A549 (cell line): ENCODE results near the gene RNF112. TPM values are rescaled to one million over a fixed set of nuclear protein-coding genes. Genes with fewer than 3 reads are reported as not detected.

Experiments used
- ATAC-seq, 2 experiments: fragments of 200-7000 bp in 1 of 2; fragments of >200 bp in 1 of 2; cut with Nextera tagmentation in 1 of 2; cut with Tn5 transposase in 1 of 2; 3 replicates each; pipeline versions ENCODE4 v1.8.0 to v1.9.1; 2018 to 2020; ENCODE audit warnings: mild to moderate bottlenecking in 1 of 2, moderate library complexity in 1 of 2
- CTCF ChIA-PET: fragments of 300-600 bp; sonication (Branson Sonifier 250); formaldehyde crosslinking; extraction: SDS; loops from one replicate; lab custom pipeline; 2021; ENCODE audit warnings: antibody characterized with exemption, inconsistent platforms; lab: Yijun Ruan, JAX
- POLR2A ChIA-PET: fragments of 350-600 bp; formaldehyde crosslinking; extraction: SDS; loops from one replicate; lab custom pipeline; 2021; ENCODE audit warnings: antibody characterized with exemption, inconsistent platforms; lab: Yijun Ruan, JAX
- DNase-seq, 2 experiments: peaks; one replicate each; pipeline versions ENCODE4 v3.0.0 to v3.0.0-alpha.2; 2011 to 2016; ENCODE audit warnings: low read depth in 1 of 2, low spot score in 1 of 2
- FAIRE-seq: peaks from 2 replicates; lab custom pipeline; 2011; peaks lifted over from hg19 to GRCh38; lab: Jason Lieb, UNC
- H3K27ac ChIP-seq, 2 experiments: fragments of >200 bp; sonication (Bioruptor Twin); formaldehyde crosslinking; 3 replicates each; pipeline ENCODE4 v1.5.1; 2016 to 2017
- H3K4me1 ChIP-seq: fragments of >200 bp; sonication (Bioruptor Twin); formaldehyde crosslinking; 3 replicates; pipeline ENCODE4 v1.6.1; 2016
- H3K4me2 ChIP-seq: fragments of >200 bp; sonication (Bioruptor Twin); formaldehyde crosslinking; 3 replicates; pipeline ENCODE4 v1.6.1; 2016
- H3K4me3 ChIP-seq: fragments of >200 bp; sonication (Bioruptor Twin); formaldehyde crosslinking; 3 replicates; pipeline ENCODE4 v1.5.1; 2016
- H3K9me3 ChIP-seq: fragments of >200 bp; sonication (Bioruptor Twin); formaldehyde crosslinking; 3 replicates; pipeline ENCODE4 v1.6.1; 2016
- CBX8 ChIP-seq: fragments of 200-600 bp; sonication (generic); IDR thresholded peaks from 2 replicates; pipeline ENCODE4 v1.6.1; 2016
- CHD2 ChIP-seq: fragments of 150-350 bp; IDR thresholded peaks from 2 replicates; pipeline ENCODE4 v1.6.1; 2014; ENCODE audit warnings: low read length; ENCODE audit not compliant: partially characterized antibody
- CHD4 ChIP-seq: fragments of 200-600 bp; sonication (generic); IDR thresholded peaks from 2 replicates; pipeline ENCODE4 v1.6.1; 2016; ENCODE audit warnings: antibody characterized with exemption, mild to moderate bottlenecking, borderline replicate concordance
- CTCF ChIP-seq: fragments of >200 bp; sonication (Bioruptor Twin); formaldehyde crosslinking; IDR thresholded peaks from 3 replicates; pipeline ENCODE4 v1.5.1; 2016
- ELK1 ChIP-seq: fragments of 150-350 bp; IDR thresholded peaks from 2 replicates; pipeline ENCODE4 v1.6.1; 2014; ENCODE audit warnings: low read depth, mild to moderate bottlenecking, low read length
- FOSB ChIP-seq: fragments of 250-450 bp; sonication (Bioruptor Pico); IDR thresholded peaks from 2 replicates; pipeline ENCODE4 v1.5.0; 2020; ENCODE audit warnings: mild to moderate bottlenecking, moderate library complexity
- FOXS1 ChIP-seq: fragments of 250-450 bp; sonication (Bioruptor Pico); IDR thresholded peaks from 2 replicates; pipeline ENCODE4 v1.5.0; 2020; ENCODE audit warnings: mild to moderate bottlenecking, moderate library complexity
- HDAC2 ChIP-seq: fragments of 200-600 bp; sonication (generic); IDR thresholded peaks from 2 replicates; pipeline ENCODE4 v1.6.1; 2016
- KDM1A ChIP-seq: fragments of 200-600 bp; sonication (generic); IDR thresholded peaks from 2 replicates; pipeline ENCODE4 v1.6.1; 2016; ENCODE audit warnings: low read depth, mild to moderate bottlenecking
- MAX ChIP-seq: IDR thresholded peaks from 2 replicates; pipeline ENCODE4 v1.6.1; 2012
- MYC ChIP-seq: IDR thresholded peaks from 2 replicates; pipeline ENCODE4 v1.6.1; 2012; ENCODE audit warnings: mild to moderate bottlenecking, inconsistent platforms, low read length, improper control_type of control experiment, borderline replicate concordance
- NFE2L2 ChIP-seq: fragments of 150-350 bp; conservative IDR thresholded peaks from 2 replicates; pipeline ENCODE4 v1.6.1; 2014; ENCODE audit warnings: low read length
- PBX3 ChIP-seq: IDR thresholded peaks from 2 replicates; pipeline ENCODE4 v1.6.1; 2012
- PHF8 ChIP-seq: fragments of 200-600 bp; sonication (generic); IDR thresholded peaks from 2 replicates; pipeline ENCODE4 v1.6.1; 2016; ENCODE audit warnings: low read depth, mild to moderate bottlenecking, antibody characterized with exemption, moderate library complexity, borderline replicate concordance
- POLR2A ChIP-seq: IDR thresholded peaks from 2 replicates; pipeline ENCODE4 v1.6.1; 2012; ENCODE audit warnings: mild to moderate bottlenecking, low read length
- POLR2AphosphoS2 ChIP-seq: conservative IDR thresholded peaks from 2 replicates; pipeline ENCODE4 v1.6.1; 2012; ENCODE audit warnings: low read length, improper control_type of control experiment, inconsistent platforms
- RARB ChIP-seq: fragments of 250-450 bp; sonication (Bioruptor Pico); IDR thresholded peaks from 2 replicates; pipeline ENCODE4 v1.8.0; 2021; ENCODE audit warnings: mild to moderate bottlenecking, moderate library complexity
- REST ChIP-seq: fragments of 200-600 bp; sonication (generic); IDR thresholded peaks from 2 replicates; pipeline ENCODE4 v1.6.1; 2016; ENCODE audit warnings: antibody characterized with exemption, mild to moderate bottlenecking, moderate library complexity
- RFX5 ChIP-seq: fragments of 450-650 bp; IDR thresholded peaks from 2 replicates; pipeline ENCODE4 v1.7.1; 2014; ENCODE audit warnings: antibody characterized with exemption, mild to moderate bottlenecking, moderate library complexity
- WGBS: methylation state at CpG from one replicate; pipeline ENCODE4 v1.1.6; 2017; ENCODE audit errors: missing lambda C conversion rate; 5-methylcytosine and 5-hydroxymethylcytosine counted together
- polyA plus RNA-seq, 4 experiments: library from polyadenylated mRNA; depleted of rRNA in 3 of 4; stranded (reverse); fragments of >200 nt; fragmentation: RNase III in 1 of 4; extraction: RNeasy Plus Mini Kit Qiagen cat#74134 plus additional on column Dnase treatment in 1 of 4; gene quantifications; 2 replicates in 3 of 4; 3 replicates in 1 of 4; pipeline ENCODE4 v1.2.3, GENCODE V29; 2011 to 2017

RNF112 gene
- polyA plus RNA-seq, 2 of the 4 experiments (the other 2 are of a cell fraction): 0.27 to 1.4 TPM

- WGBS: 19% methylated on average over 43 of the region's 69 CpGs
- Histone ChIP-seq H3K9me3 (no peaks in the 10 kb centered on the region), H3K4me1 (peaks cover 16% of the 10 kb centered on the region), H3K4me2 (peak within 1 kb of the TSS; percentile 96), H3K27ac (peak within 1 kb of the TSS; percentile 91 to 92), H3K4me3 (peak within 1 kb of the TSS; percentile 80)
- POLR2A ChIA-PET: interaction anchor here (0.9 to 2.2 kb wide), 21 partner anchors 9 to 489 kb away, joined by 3 to 45 read pairs (median 5); partner anchors contain the start of genes ALDH3A1, ALDH3A2, B9D1 and MFAP4
- ATAC-seq (peak; percentile 14 to 27), DNase-seq (no peak), FAIRE-seq (no peak)
- CTCF ChIA-PET: interaction anchor here (0.6 to 12.3 kb wide), 13 partner anchors 9 to 393 kb away, joined by 3 to 148 read pairs (median 3); partner anchors contain the start of gene B9D1
- peak; percentile 13; the same call in 1 of the 2 replicates for TF ChIP-seq POLR2A
- TF ChIP-seq MAX: 0 out of 2 replicates have a peak, but pooled peaks have one; percentile 16
- TF ChIP-seq PHF8: peak; percentile 67; the same call in 1 of the 2 replicates
- no peak for TF ChIP-seq CHD2
- TF ChIP-seq FOXS1 (CRISPR knock-in tag): 0 out of 2 replicates have a peak, but pooled peaks have one; percentile 21
Observed at GRCh38 chr17:19378416-19379360, 32.3 kb upstream of the RNF112 start, which contains the start of gene MAPK7. TSS of gene MAPK7 (plus strand) at chr17:19378498. CDS start at chr17:19378901, 403 bp downstream.

GRCh38 chr17:19379361-19380065 lies 31.5 kb upstream of the RNF112 start:
- peak overlapping the region; percentile 80 for H3K4me3 ChIP-seq
- FAIRE-seq (peak; percentile 51), DNase-seq (no peak), ATAC-seq (no peak)
- POLR2A ChIA-PET: no interaction called here
- 90% methylated on average over 13 of the region's 13 CpGs for WGBS
- H3K27ac ChIP-seq: peak overlapping the region; percentile 81 to 92; a peak in 5 of 6 replicates
- H3K4me2 ChIP-seq: peak overlapping the region; percentile 96
- H3K4me1 ChIP-seq: peaks cover 16% of the 10 kb centered on the region
- no peaks in the 10 kb centered on the region for H3K9me3 ChIP-seq
- TF ChIP-seq NFE2L2 (no peak), CTCF (no peak), REST (no peak), CHD4 (no peak), PBX3 (no peak), ELK1 (no peak), RARB (no peak), RFX5 (no peak), CBX8 (no peak), FOSB (CRISPR knock-in tag) (no peak), MYC (no peak), HDAC2 (no peak), POLR2AphosphoS2 (no peak), KDM1A (no peak)
- CTCF ChIA-PET: interaction anchor here (0.5 to 12.3 kb wide), 10 partner anchors 9 to 575 kb away, joined by 3 to 148 read pairs (median 5); partner anchors contain the start of gene B9D1
